Measurements from ENCODE around the gene STMND1.

Gene STMND1

GRCh38 chr6:17161076-17161475 is 59.2 kb downstream of the STMND1 start:
- no peak for DNase-seq (ENCODE audit: low spot score)

- no peak for DNase-seq (ENCODE audit: low spot score)
Measured at GRCh38 chr6:17165383-17165782, 63.5 kb downstream of the STMND1 start.

GRCh38 chr6:17167327-17167979 is 65.6 kb downstream of the STMND1 start:
- peak; percentile 35 for DNase-seq (ENCODE audit: low spot score)

- no peak for DNase-seq (ENCODE audit: low spot score)
Measured at GRCh38 chr6:17169291-17169690, 67.4 kb downstream of the STMND1 start.

GRCh38 chr6:17169711-17170110 is 67.9 kb downstream of the STMND1 start:
- DNase-seq (ENCODE audit: low spot score), result no peak

GRCh38 chr6:17172836-17173470 is 71.1 kb downstream of the STMND1 start:
- no peak for DNase-seq (ENCODE audit: low spot score)

GRCh38 chr6:17178326-17178725 is 76.5 kb downstream of the STMND1 start:
- DNase-seq (ENCODE audit: low spot score), result no peak

- no peak for DNase-seq (ENCODE audit: low spot score)
Measured at GRCh38 chr6:17178754-17179529, 77.1 kb downstream of the STMND1 start.

- DNase-seq (ENCODE audit: low spot score), result no peak
Measured at GRCh38 chr6:17179530-17180073, 77.8 kb downstream of the STMND1 start.
